Fibroblast of villous mesenchyme (primary cell): ENCODE data around the gene NIN. TPM values are rescaled to one million over a fixed set of nuclear protein-coding genes. Genes with fewer than 3 reads are reported as not detected.
A peak's percentile ranks its signal among the peaks of the same experiment; 100 is the strongest.

ENCODE experiments used
- DNase-seq: peaks from one replicate; pipeline ENCODE4 v3.0.0-alpha.2; 2010; ENCODE audit warnings: low read depth
- H3K4me3 ChIP-seq: 2 replicates; pipeline ENCODE4 v1.5.1; 2011; ENCODE audit warnings: low read depth, mild to moderate bottlenecking, low read length
- total RNA-seq: library from RNA; depleted of rRNA; stranded (reverse); fragments of >200 nt; gene quantifications from 2 replicates; pipeline ENCODE4 v1.2.3, GENCODE V29; 2012
- TF ChIP-seq, protein P1 (sequence below): IDR thresholded peaks from 2 replicates; pipeline ENCODE4 v1.5.1; 2012; ENCODE audit warnings: low read depth, mild to moderate bottlenecking, low read length; ENCODE audit not compliant: insufficient read depth

The NIN gene
- total RNA-seq, 1 donor, result 29.8 TPM

GRCh38 chr14:50725761-50726160 is 105.2 kb downstream of the NIN start:
- TF ChIP-seq, protein P1, sequence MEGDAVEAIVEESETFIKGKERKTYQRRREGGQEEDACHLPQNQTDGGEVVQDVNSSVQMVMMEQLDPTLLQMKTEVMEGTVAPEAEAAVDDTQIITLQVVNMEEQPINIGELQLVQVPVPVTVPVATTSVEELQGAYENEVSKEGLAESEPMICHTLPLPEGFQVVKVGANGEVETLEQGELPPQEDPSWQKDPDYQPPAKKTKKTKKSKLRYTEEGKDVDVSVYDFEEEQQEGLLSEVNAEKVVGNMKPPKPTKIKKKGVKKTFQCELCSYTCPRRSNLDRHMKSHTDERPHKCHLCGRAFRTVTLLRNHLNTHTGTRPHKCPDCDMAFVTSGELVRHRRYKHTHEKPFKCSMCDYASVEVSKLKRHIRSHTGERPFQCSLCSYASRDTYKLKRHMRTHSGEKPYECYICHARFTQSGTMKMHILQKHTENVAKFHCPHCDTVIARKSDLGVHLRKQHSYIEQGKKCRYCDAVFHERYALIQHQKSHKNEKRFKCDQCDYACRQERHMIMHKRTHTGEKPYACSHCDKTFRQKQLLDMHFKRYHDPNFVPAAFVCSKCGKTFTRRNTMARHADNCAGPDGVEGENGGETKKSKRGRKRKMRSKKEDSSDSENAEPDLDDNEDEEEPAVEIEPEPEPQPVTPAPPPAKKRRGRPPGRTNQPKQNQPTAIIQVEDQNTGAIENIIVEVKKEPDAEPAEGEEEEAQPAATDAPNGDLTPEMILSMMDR, result no peak
- H3K4me3 ChIP-seq, result no peak overlapping the region
- peak; percentile 31 for DNase-seq

GRCh38 chr14:50719911-50720759 is 110.8 kb downstream of the NIN start:
- H3K4me3 ChIP-seq, result no peak overlapping the region
- TF ChIP-seq, protein P1, result no peak
- no peak for DNase-seq

- no peak for DNase-seq
- TF ChIP-seq, protein P1, result no peak
- no peak overlapping the region for H3K4me3 ChIP-seq
Observed at GRCh38 chr14:50718949-50719348, 112.0 kb downstream of the NIN start.

GRCh38 chr14:50717811-50718210 is 113.2 kb downstream of the NIN start:
- TF ChIP-seq, protein P1, result no peak
- DNase-seq, result no peak
- no peak overlapping the region for H3K4me3 ChIP-seq

- peak; percentile 57 for DNase-seq
- TF ChIP-seq, protein P1, result peak; percentile 76
Observed at GRCh38 chr14:50714450-50715073, 116.4 kb downstream of the NIN start.

GRCh38 chr14:50711043-50711442 is 119.9 kb downstream of the NIN start:
- TF ChIP-seq, protein P1, result no peak
- DNase-seq, result no peak
- no peak overlapping the region for H3K4me3 ChIP-seq

More at GRCh38 chr14:50714450-50715073, 116.4 kb downstream of the NIN start:
- H3K4me3 ChIP-seq, result no peak overlapping the region
